Mesenchymal stem cell (in vitro differentiated cells and primary cell): ENCODE measurements around the gene AKT2.

Experiments used
- DNase-seq: peaks from one replicate; pipeline ENCODE4 v3.0.0-alpha.2; 2013
- H2AFZ ChIP-seq: one replicate; pipeline ENCODE4 v1.6.1; 2013; ENCODE audit warnings: low read depth, mild to moderate bottlenecking, control low read depth, inconsistent platforms, low read length, moderate library complexity
- H2AK5ac ChIP-seq: 2 replicates; pipeline ENCODE4 v1.6.1; 2013; ENCODE audit warnings: low read length, moderate library complexity, mild to moderate bottlenecking, inconsistent platforms; ENCODE audit not compliant: severe bottlenecking
- H2BK120ac ChIP-seq: one replicate; pipeline ENCODE4 v1.6.1; 2013; ENCODE audit warnings: low read depth, mild to moderate bottlenecking, inconsistent platforms, low read length, moderate library complexity
- H2BK12ac ChIP-seq, 2 experiments: one replicate each; pipeline ENCODE4 v1.6.1; 2013; ENCODE audit warnings: inconsistent platforms in 2 of 2, low read length in 2 of 2, mild to moderate bottlenecking in 2 of 2, moderate library complexity in 2 of 2, control low read depth in 1 of 2
- H2BK15ac ChIP-seq: one replicate; pipeline ENCODE4 v1.6.1; 2013; ENCODE audit warnings: mild to moderate bottlenecking, low read depth, inconsistent platforms; ENCODE audit not compliant: poor library complexity, severe bottlenecking
- H2BK5ac ChIP-seq: 2 replicates; pipeline ENCODE4 v1.6.1; 2013; ENCODE audit warnings: low read depth, mild to moderate bottlenecking, low read length, control low read depth, inconsistent platforms; ENCODE audit not compliant: poor library complexity, severe bottlenecking
- H3K14ac ChIP-seq, 2 experiments: one replicate each; pipeline ENCODE4 v1.6.1; 2013; ENCODE audit warnings: inconsistent platforms in 2 of 2, low read length in 2 of 2, control low read depth in 1 of 2, mild to moderate bottlenecking in 1 of 2, moderate library complexity in 1 of 2
- H3K18ac ChIP-seq, 2 experiments: one replicate each; pipeline ENCODE4 v1.6.1; 2013; ENCODE audit warnings: inconsistent platforms in 2 of 2, low read length in 2 of 2, control low read depth in 1 of 2, low read depth in 1 of 2, mild to moderate bottlenecking in 1 of 2
- H3K23ac ChIP-seq, 2 experiments: one replicate each; pipeline ENCODE4 v1.6.1; 2013; ENCODE audit warnings: inconsistent platforms in 2 of 2, low read length in 2 of 2, mild to moderate bottlenecking in 2 of 2, moderate library complexity in 2 of 2, control low read depth in 1 of 2
- H3K27ac ChIP-seq: 2 replicates; pipeline ENCODE4 v1.5.1; 2013; ENCODE audit warnings: mild to moderate bottlenecking, moderate library complexity, low read length, control low read depth, inconsistent platforms; ENCODE audit not compliant: poor library complexity, severe bottlenecking
- H3K27me3 ChIP-seq, 2 experiments: 2 replicates each; pipeline versions ENCODE4 v1.6.1 to v1.7.0; 2013; ENCODE audit warnings: low read length in 2 of 2, mild to moderate bottlenecking in 2 of 2, moderate library complexity in 2 of 2, control low read depth in 1 of 2, inconsistent platforms in 1 of 2; ENCODE audit not compliant: control insufficient read depth in 1 of 2, insufficient read depth in 1 of 2
- H3K36me3 ChIP-seq, 2 experiments: 2 replicates each; pipeline versions ENCODE4 v1.6.1 to v1.7.0; 2013; ENCODE audit warnings: low read length in 2 of 2, control low read depth in 1 of 2, inconsistent platforms in 1 of 2, low read depth in 1 of 2, mild to moderate bottlenecking in 1 of 2; ENCODE audit not compliant: insufficient read depth in 2 of 2, control insufficient read depth in 1 of 2
- H3K4ac ChIP-seq, 2 experiments: one replicate each; pipeline ENCODE4 v1.6.1; 2013; ENCODE audit warnings: inconsistent platforms in 2 of 2, low read length in 2 of 2, mild to moderate bottlenecking in 2 of 2, moderate library complexity in 2 of 2, control low read depth in 1 of 2, low read depth in 1 of 2
- H3K4me1 ChIP-seq: 2 replicates; pipeline ENCODE4 v1.6.1; 2013; ENCODE audit warnings: low read depth, low read length, control low read depth; ENCODE audit not compliant: control insufficient read depth, insufficient read depth
- H3K4me2 ChIP-seq: 2 replicates; pipeline ENCODE4 v1.6.1; 2013; ENCODE audit warnings: low read length, mild to moderate bottlenecking, inconsistent platforms; ENCODE audit not compliant: poor library complexity, severe bottlenecking
- H3K4me3 ChIP-seq, 2 experiments: 2 replicates each; pipeline versions ENCODE4 v1.5.1 to v1.7.0; 2013; ENCODE audit warnings: low read length in 2 of 2, mild to moderate bottlenecking in 2 of 2, control low read depth in 1 of 2, low read depth in 1 of 2; ENCODE audit not compliant: insufficient read depth in 1 of 2
- H3K79me1 ChIP-seq: replicated peaks from 2 replicates; pipeline ENCODE4 v1.6.1; 2013; ENCODE audit warnings: mild to moderate bottlenecking, control low read depth, low read length, inconsistent platforms; ENCODE audit not compliant: poor library complexity, severe bottlenecking
- H3K9ac ChIP-seq: 2 replicates; pipeline ENCODE4 v1.7.0; 2013; ENCODE audit warnings: mild to moderate bottlenecking, low read length, moderate library complexity
- H3K9me3 ChIP-seq: 2 replicates; pipeline ENCODE4 v1.7.0; 2013; ENCODE audit warnings: mild to moderate bottlenecking, low read length; ENCODE audit not compliant: control insufficient read depth
- H4K8ac ChIP-seq: one replicate; pipeline ENCODE4 v1.6.1; 2013; ENCODE audit warnings: inconsistent platforms, mild to moderate bottlenecking, low read length, moderate library complexity
- H4K91ac ChIP-seq: one replicate; pipeline ENCODE4 v1.6.1; 2013; ENCODE audit warnings: mild to moderate bottlenecking, low read length, inconsistent platforms
- WGBS: methylation state at CpG from one replicate; pipeline ENCODE4 v1.1.7; 2013; ENCODE audit warnings: mixed read lengths; 5-methylcytosine and 5-hydroxymethylcytosine counted together

AKT2 gene

DNA sequence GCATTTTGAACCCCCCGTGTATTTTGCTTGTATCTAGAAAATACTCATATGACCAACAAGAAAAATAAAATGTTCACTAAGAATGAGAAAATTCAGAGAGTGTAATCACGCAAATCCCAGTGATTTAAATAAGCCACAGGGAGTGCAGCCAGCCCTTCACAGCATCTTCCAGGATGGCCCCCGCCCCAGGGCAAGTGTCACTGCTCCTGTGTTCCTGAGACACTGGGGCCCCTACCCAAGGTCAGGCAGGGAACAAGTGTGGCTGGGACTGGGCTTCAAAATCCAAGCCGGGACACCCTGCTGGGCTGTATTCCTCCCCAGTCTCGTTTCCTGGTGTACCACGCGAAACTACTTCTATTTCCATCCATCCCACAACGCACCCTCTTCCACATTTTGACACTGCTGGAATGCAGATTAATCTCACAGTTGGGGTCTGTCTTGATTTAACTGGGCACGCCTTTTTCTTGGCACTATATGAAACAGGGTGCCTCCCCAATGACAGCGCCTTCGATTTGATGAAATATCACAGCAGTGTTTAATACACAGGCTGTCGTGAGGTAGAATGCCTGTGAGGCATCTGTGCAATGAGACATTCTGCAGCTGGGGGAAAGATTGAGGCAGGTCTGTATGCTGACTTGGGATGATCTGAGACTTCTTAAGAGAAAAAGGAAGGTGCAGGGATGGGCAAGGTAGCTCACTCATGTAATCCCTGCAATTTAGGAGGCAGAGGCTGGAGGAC, 40.4 kb downstream of the AKT2 start:
- Histone ChIP-seq H3K4me3 (no peak overlapping the region), H3K4ac (no peak overlapping the region), H2AK5ac (no peak overlapping the region), H3K23ac (no peak overlapping the region), H3K9me3 (no peaks in the 10 kb centered on the region), H3K18ac (no peak overlapping the region), H3K27ac (no peak overlapping the region), H3K9ac (no peak overlapping the region), H4K91ac (no peak overlapping the region), H4K8ac (no peak overlapping the region), H3K14ac (no peak overlapping the region), H3K27me3 (no peaks in the 10 kb centered on the region), H3K36me3 (peaks cover 43 to 57% of the 10 kb centered on the region in 2 experiments), H3K4me2 (no peak overlapping the region), H2BK12ac (no peak overlapping the region), H2BK5ac (no peak overlapping the region), H3K4me1 (peaks cover 18% of the 10 kb centered on the region), H3K79me1 (peaks cover 58% of the 10 kb centered on the region), H2BK15ac (no peak overlapping the region), H2BK120ac (no peak overlapping the region), H2AFZ (no peak overlapping the region)
- WGBS = 91% methylated on average over 12 of the region's 12 CpGs
- no peak for DNase-seq

DNA sequence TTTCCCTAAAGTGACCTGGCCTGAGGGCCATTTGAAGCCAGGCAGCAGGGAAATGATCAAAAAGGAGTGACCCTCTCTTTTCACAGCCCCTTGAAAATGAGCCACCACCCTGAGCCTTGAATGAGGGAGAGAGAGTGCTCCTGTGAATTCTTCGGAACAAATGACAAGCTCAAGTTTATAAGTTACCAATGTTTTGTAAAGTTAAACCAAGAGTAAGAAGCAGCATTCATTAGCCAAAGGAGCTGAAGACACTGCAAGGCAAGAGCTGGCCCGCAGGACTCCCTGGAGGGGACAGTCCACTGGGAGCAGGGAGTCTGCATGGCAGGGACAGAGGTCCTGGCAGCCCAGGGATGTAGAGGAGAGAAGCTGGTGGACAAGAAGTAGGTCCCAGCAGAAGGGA, 42.0 kb downstream of the AKT2 start:
- peaks cover 18% of the 10 kb centered on the region for H3K4me1 ChIP-seq
- no peak overlapping the region for H2AK5ac ChIP-seq

DNA sequence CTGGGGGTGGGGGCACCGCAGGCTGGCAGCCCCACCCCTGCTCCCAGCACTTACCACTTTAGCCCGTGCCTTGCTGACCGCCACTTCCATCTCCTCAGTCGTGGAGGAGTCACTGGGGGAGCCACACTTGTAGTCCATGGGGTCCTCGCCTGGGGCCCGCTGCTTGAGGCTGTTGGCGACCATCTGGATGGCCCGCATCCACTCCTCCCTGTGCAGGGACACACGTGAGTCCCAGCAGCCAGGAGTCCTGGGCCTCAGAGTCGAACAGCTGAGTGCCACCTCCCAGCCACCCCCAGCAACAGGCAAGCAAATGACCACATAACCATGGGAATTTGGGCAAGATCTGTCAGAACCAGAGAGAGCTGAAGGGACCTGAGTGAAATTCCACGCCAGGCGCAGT, 42.7 kb downstream of the AKT2 start:
- no peak overlapping the region for H3K4me2 ChIP-seq

More for the DNA sequence above, 42.0 kb downstream of the AKT2 start:
- Histone ChIP-seq H3K18ac (no peak overlapping the region), H3K79me1 (peaks cover 57% of the 10 kb centered on the region), H3K23ac (no peak overlapping the region), H3K27ac (no peak overlapping the region), H2BK120ac (no peak overlapping the region), H3K14ac (peak overlapping the region in 1 of 2 experiments; percentile 78), H2AFZ (no peak overlapping the region), H3K9ac (no peak overlapping the region), H3K4me2 (peak overlapping the region; percentile 48), H2BK12ac (no peak overlapping the region), H4K91ac (no peak overlapping the region), H3K4ac (no peak overlapping the region), H3K36me3 (peaks cover 48 to 60% of the 10 kb centered on the region in 2 experiments), H4K8ac (no peak overlapping the region), H3K4me3 (no peak overlapping the region), H3K9me3 (no peaks in the 10 kb centered on the region), H2BK15ac (no peak overlapping the region), H2BK5ac (no peak overlapping the region), H3K27me3 (no peaks in the 10 kb centered on the region)
- 100% methylated on average over 2 of the region's 2 CpGs for WGBS
- DNase-seq = no peak

DNA sequence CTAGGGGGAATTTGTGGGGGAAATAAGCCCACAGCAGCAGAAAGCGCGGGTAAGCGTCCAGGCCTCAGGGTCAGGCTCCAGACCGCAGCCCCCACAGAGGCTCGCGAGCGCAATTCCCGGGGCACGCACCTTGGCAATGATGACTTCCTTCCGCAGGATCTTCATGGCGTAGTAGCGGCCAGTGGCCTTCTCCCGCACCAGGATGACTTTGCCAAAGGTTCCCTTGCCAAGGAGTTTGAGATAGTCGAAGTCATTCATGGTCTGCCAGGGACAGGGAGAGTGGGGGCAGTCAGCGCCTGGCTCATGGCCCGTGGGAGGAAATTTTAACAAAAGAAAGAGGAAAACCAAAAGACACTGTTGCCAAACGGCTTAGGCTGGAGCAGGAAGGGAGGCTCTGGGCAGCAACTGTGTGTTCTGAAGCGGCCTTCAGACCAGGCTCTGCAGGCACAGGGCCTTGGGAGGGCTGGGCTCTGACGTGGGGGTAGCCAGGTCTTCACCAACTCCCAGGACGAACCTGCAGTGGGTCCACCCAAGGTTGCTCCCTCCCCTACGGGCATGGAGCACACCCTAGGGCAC, 43.2 kb downstream of the AKT2 start:
- Histone ChIP-seq H3K4me3 (no peak overlapping the region), H3K14ac (no peak overlapping the region), H3K23ac (no peak overlapping the region), H3K4ac (no peak overlapping the region), H3K18ac (no peak overlapping the region), H2BK5ac (no peak overlapping the region), H3K79me1 (peaks cover 53% of the 10 kb centered on the region), H2AK5ac (no peak overlapping the region), H3K9me3 (no peaks in the 10 kb centered on the region), H2BK120ac (no peak overlapping the region), H3K27me3 (no peaks in the 10 kb centered on the region), H3K4me1 (peaks cover 14% of the 10 kb centered on the region), H4K8ac (no peak overlapping the region), H2BK15ac (no peak overlapping the region), H3K4me2 (no peak overlapping the region), H3K36me3 (peaks cover 49 to 60% of the 10 kb centered on the region in 2 experiments), H2AFZ (no peak overlapping the region), H2BK12ac (no peak overlapping the region), H3K9ac (peak overlapping the region; percentile 63), H4K91ac (no peak overlapping the region), H3K27ac (no peak overlapping the region)
- DNase-seq = no peak
- 94% methylated on average over 20 of the region's 21 CpGs for WGBS

More for the DNA sequence above, 42.7 kb downstream of the AKT2 start:
- Histone ChIP-seq H3K27ac (no peak overlapping the region), H3K4ac (no peak overlapping the region), H4K8ac (no peak overlapping the region), H3K27me3 (no peaks in the 10 kb centered on the region), H3K36me3 (peaks cover 50 to 60% of the 10 kb centered on the region in 2 experiments), H2BK15ac (no peak overlapping the region), H3K23ac (no peak overlapping the region), H2AK5ac (no peak overlapping the region), H3K4me1 (peaks cover 16% of the 10 kb centered on the region), H3K14ac (no peak overlapping the region), H3K18ac (no peak overlapping the region), H3K9ac (peak overlapping the region; percentile 63), H2BK12ac (no peak overlapping the region), H2AFZ (no peak overlapping the region), H3K4me3 (no peak overlapping the region), H3K9me3 (no peaks in the 10 kb centered on the region), H2BK120ac (no peak overlapping the region), H2BK5ac (no peak overlapping the region), H4K91ac (no peak overlapping the region), H3K79me1 (peaks cover 55% of the 10 kb centered on the region)
- WGBS = 94% methylated on average over 12 of the region's 12 CpGs
- DNase-seq = no peak
